WTC11 (cell line): ENCODE data around the gene ACVR1.

Experiments used
- CTCF ChIP-seq: fragments of 200-600 bp; IDR thresholded peaks from 2 replicates; pipeline ENCODE4 v1.8.0; 2022; ENCODE audit warnings: antibody characterized with exemption
- ESRRA ChIP-seq: sonication (generic); formaldehyde crosslinking; IDR thresholded peaks from 2 replicates; pipeline ENCODE4 v1.8.1; 2022; ENCODE audit warnings: mild to moderate bottlenecking, missing genetic modification reagents, borderline replicate concordance
- ETV6 ChIP-seq: sonication (generic); formaldehyde crosslinking; IDR thresholded peaks from 2 replicates; pipeline ENCODE4 v1.8.1; 2022; ENCODE audit warnings: mild to moderate bottlenecking, missing genetic modification reagents
- FOXJ3 ChIP-seq: sonication (generic); formaldehyde crosslinking; IDR thresholded peaks from 2 replicates; pipeline ENCODE4 v1.9.0; 2021; ENCODE audit warnings: missing genetic modification reagents, mild to moderate bottlenecking, borderline replicate concordance
- FOXK1 ChIP-seq: sonication (generic); formaldehyde crosslinking; IDR thresholded peaks from 2 replicates; pipeline ENCODE4 v1.8.0; 2022; ENCODE audit warnings: mild to moderate bottlenecking, moderate library complexity, missing genetic modification reagents
- FOXP4 ChIP-seq: sonication (generic); formaldehyde crosslinking; IDR thresholded peaks from 2 replicates; pipeline ENCODE4 v1.8.0; 2022; ENCODE audit warnings: mild to moderate bottlenecking, missing genetic modification reagents
- JUN ChIP-seq: sonication (generic); formaldehyde crosslinking; IDR thresholded peaks from 2 replicates; pipeline ENCODE4 v1.8.0; 2023; ENCODE audit warnings: mild to moderate bottlenecking, missing genetic modification reagents
- NFE2L1 ChIP-seq: sonication (generic); formaldehyde crosslinking; IDR thresholded peaks from 2 replicates; pipeline ENCODE4 v1.8.1; 2023; ENCODE audit warnings: missing genetic modification reagents
- USF1 ChIP-seq: sonication (generic); formaldehyde crosslinking; IDR thresholded peaks from 2 replicates; pipeline ENCODE4 v1.8.0; 2022; ENCODE audit warnings: mild to moderate bottlenecking, missing genetic modification reagents
- ZNF121 ChIP-seq: sonication (generic); formaldehyde crosslinking; IDR thresholded peaks from 2 replicates; pipeline ENCODE4 v1.8.0; 2023; ENCODE audit warnings: missing genetic modification reagents
- ZNF416 ChIP-seq: fragments of 250-450 bp; sonication (Bioruptor Pico); IDR thresholded peaks from 2 replicates; pipeline ENCODE4 v1.9.0; 2021; ENCODE audit warnings: mild to moderate bottlenecking, inconsistent platforms

- TF ChIP-seq NFE2L1 (CRISPR knock-in tag) (no peak), CTCF (no peak), FOXP4 (CRISPR knock-in tag) (no peak), ESRRA (CRISPR knock-in tag) (no peak), ZNF121 (CRISPR knock-in tag) (no peak), ETV6 (CRISPR knock-in tag) (no peak), JUN (no peak), USF1 (CRISPR knock-in tag) (no peak), ZNF416 (CRISPR knock-in tag) (no peak), FOXJ3 (CRISPR knock-in tag) (no peak), FOXK1 (CRISPR knock-in tag) (no peak)
These were observed 48.9 kb upstream of the ACVR1 start for GRCh38 chr2:157925071-157925470.
